GM21717 (cell line): ENCODE data around the gene BTBD8.
"Not testable (repeated sequence)": the region's sequence is repeated elsewhere in the genome, so short reads cannot be mapped to it uniquely, and the experiment has no call there.

ENCODE experiments used
- ATAC-seq: cut with Tn5 transposase; IDR thresholded peaks from one replicate; pipeline ENCODE4 v1.9.1; 2021; ENCODE audit warnings: mild to moderate bottlenecking, moderate library complexity; ENCODE audit not compliant: unreplicated experiment

BTBD8 gene

DNA sequence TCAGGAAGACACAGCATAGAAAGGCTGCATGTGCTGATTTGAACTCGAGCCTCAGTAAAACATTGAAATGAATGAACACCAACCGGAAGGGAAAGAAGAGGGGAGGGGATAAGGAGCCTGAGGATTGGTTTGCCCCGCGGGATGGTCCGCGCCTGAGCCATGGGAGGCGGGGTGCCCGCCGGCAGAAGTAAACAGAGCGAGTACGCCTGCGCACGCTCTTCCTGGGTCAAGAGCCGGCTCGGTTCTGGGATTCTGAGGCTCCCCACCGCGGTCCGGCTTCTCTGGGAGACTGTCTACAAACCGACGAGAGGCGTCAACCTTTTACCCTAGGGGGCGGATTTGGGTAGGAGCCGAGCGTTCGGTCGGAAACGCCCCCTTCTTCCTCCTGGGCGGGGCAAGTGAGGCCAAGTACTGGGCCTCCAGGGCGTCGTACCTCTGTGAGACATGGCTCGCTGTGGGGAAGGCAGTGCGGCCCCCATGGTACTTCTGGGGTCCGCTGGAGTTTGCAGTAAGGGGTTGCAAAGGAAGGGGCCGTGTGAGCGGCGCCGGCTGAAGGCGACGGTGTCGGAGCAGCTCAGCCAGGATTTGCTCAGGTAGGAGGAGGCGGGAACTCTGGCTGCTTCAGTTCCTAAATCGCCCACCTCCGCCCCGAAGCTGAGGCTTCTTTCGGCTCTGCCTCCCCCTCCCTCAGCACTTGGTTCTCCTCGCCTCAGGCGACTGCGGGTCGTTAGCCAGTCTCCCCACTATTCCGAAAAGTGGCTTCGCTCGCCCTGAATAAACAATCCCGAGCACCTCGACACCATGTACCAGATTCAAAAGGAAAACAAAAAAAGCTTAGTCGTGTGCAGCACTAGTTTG, at the start of gene BTBD8:
BTBD8 (plus strand) TSS at position 218 of the 858 bp plus-strand sequence; CDS start at position 445, 227 bp downstream.
- ATAC-seq: peak; percentile 99

DNA sequence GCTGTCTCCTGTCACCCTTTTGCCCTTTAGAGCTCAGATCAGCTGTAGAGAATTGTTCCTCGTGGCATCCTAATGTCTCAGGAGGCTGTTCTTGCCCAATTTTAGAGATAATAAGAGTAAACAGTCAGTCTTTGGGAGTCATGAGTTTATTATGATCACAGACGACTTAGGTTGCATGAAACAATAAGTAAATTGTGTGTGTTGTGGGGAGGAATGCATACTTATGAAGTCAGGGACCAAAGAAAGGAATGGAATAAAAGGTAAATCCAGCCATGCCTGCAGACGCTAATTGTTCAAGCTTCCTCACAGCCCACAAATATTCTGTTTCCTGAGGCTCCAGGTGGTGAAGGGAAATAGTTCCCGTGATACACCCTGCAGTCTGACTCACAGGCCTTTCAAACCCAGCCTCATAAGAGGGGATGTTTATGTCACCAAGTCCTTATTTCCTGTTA, 49.5 kb upstream of the BTBD8 start:
- no peak for ATAC-seq

DNA sequence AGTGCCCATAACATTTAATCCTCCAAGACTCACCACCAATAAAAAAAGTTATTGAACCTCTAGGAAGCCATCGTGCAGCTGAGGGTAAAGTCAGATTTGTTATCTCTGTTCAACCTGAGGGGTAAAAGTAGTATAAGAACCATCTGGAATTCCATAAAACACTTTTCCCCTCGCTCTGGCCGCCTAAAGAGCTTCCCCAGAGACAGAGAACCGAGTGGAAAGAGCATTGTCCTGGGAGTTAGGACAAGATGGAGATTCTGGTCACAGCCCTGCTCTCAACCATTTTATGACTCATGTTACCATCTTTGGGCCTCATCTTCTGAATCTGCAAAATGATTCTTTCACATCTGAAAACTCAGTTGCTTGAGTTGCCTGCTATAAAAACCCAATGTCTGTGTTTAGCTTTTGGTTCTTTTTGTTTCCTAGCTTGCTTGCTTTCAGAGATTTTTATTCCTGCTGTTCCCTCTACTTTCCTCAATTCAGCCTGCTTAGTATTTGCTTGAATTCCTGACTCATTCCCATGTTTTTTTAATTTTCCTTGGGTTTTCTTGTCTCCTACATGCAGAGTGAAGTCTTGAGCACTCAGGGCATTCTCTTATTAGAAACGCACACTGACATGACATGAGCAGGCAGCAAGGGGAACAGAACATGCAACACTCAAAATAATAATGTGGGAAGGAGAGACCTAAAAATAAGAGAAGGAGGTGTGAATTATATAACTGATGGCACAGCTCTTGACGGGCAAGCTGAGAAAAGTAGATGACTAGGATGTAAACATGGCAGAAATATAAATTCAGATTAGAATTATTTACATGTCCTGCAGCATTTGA, 48.6 kb upstream of the BTBD8 start:
- ATAC-seq: no peak

DNA sequence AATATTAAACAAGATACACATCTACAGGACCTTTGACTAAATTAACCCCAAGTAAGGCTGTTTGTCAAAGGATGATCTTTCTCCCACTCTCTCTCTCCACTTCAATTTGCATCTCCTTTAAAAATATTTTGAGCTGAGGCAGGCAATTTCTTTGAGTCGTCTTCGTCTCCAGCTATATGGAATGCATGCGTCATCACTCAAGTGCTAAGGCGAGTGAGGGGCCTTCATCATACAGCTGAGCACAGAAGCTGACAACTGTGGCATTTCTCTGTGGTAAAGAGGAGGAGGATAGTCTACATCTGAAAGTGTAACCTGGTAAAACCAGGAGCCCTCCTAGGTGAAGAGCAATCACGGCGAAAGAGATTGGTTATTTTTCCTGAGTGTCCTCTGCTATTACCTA, 42.7 kb upstream of the BTBD8 start:
- no peak for ATAC-seq

DNA sequence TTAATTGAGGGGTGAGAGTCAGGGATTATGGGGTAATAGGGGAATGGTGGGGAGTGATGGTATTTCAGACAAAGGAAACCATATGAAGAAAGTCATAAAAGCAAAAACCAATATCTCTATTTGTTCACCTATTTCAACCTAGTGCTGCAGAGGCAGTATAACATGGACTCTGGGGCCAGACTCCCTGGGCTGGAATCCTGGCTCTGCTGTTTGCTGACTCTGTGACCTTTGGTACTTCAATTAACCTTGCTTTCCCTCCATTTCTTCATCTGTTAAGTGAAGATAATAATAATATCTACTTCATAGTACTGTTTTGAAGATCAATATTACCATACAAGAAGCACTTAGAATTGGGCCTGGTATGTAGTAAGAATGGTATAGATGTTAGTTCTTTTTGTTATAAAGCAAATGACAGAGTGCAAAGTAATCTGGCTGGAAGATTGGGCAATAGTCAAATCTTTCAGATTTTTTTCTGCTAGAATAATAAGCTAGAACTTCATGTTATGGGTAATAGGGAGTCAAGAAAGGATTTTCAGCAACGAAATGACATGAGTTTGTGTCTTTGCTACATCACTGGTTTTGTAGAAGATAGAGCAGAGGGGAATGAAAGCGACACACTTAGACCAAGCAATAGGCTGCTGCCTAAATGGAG, 41.3 kb upstream of the BTBD8 start:
- ATAC-seq: no peak

DNA sequence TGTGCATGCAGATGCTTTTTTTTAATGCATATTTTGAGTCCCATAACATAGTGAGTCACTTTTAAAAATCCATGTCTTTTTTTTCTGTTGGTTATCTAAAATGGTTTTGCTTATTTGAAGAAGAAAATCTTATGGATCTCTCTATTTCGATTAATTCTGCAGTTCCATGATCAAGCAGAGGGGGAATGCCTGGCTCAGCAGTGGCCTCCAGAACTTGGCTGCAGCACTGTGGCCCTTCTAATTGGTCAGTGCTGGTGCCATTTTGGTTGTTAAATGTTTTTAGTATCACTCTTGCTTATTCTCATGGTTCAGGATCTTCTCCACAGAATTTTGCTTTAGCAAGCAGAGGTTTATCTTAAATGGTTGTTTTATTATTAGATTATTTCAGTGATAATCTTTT, 39.2 kb upstream of the BTBD8 start:
- ATAC-seq: no peak

DNA sequence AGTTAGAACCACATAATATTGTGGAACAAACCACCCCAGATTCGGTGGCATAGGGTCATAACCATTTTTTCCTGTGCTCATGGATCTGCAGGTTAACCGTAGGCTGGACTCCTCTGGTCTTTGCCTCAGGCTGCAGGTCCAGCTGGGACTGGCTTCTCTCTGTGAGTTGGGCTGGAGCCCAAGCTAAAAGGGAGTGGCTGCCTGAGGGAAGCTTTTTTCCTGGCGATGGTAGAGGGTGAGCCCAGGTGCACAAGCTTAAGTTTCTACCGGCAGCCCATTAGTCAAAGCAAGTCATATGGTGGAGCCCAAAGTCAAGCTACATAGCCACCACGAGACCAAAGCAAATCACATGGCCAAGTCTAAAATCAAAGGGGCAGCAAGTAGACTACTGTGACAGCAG, 36.5 kb upstream of the BTBD8 start:
- ATAC-seq: no peak

DNA sequence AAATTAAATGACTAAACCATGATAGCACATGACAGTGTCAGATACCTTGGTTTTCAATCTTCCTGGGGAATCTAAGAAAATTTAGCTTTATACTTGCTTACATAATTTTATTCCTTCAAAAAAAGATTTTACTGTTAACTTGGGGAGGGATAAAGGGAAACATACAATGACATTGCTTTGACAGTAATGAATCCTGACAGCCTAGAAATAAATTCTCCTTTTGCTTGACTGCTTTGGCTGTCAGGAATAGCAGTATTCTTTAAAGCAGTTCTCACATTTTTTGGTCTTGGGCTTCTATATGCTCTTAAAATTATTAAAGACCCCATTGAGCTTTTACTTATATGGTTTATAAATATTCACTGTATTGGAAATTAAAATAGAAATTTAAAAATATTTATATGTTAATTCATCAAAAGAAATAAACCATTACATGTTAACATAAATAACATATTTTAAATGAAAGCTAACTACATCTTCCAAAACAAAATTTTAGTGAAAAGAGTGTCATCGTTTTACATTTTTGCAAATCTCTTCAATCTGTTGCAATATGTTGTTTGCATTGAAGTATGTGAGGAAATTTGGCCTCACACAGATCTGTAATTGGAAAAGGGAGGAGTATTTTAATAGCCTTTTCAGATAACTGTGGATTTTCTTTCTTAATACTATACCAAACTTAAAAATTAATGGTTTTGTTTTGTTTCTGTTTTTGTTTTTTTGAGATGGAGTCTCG, 34.2 kb upstream of the BTBD8 start:
- ATAC-seq: no peak

DNA sequence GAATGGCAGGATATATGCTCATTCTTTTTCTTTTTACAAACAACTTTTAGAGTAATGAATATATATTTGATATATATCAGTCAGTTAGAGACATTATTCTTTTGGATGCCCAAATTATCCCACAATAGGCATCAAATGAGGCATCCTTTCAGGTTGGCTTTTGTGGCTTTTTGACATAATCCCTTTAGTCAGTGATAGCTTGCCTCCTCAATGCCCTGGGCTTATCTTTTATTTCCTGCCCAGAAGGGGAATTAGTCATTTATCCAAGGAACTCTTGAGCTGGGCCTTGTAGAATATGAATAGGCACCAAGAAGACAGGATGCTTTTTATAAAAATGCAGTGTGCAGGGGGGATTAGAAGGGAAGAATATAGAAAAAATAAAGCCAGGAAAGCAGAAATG, 28.2 kb upstream of the BTBD8 start:
- no peak for ATAC-seq

DNA sequence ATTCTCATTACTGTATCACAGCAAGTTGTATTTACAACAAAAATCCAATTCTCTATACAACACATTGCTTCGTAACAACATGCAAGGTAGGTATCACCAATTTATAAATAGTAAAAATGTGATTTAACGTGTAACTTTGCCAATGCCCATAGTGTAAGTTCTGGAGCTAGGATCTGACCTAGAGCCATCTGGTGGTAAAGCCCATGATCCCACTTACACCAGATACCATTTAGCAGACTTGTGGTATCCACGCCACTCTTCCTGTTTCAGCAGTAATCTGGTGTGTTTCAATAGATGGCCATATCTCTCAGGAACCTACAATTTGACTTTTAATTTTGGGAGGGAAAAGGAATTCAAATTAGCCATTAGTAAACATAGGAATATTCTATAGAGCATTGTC, 15.1 kb upstream of the BTBD8 start:
- no peak for ATAC-seq

DNA sequence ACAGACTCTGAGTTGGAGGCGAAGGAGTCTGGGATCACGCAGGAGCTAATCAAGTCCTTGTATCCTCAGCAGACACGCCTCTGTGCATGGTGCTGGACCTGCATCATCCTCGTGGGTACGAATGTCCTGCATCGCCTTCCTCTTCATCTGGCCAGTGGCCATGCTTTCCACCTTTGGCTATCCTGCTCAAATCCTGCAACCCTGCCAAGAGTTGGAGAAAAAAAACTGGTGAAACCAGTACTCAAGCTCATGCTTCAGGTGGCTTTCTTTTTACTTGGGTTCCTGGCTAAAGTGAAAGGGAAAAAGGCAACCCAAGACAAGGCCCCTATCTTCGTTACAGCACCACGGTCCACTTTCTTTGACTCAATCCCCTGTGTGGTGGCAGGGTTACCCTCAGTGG, 13.8 kb upstream of the BTBD8 start:
- no peak for ATAC-seq

DNA sequence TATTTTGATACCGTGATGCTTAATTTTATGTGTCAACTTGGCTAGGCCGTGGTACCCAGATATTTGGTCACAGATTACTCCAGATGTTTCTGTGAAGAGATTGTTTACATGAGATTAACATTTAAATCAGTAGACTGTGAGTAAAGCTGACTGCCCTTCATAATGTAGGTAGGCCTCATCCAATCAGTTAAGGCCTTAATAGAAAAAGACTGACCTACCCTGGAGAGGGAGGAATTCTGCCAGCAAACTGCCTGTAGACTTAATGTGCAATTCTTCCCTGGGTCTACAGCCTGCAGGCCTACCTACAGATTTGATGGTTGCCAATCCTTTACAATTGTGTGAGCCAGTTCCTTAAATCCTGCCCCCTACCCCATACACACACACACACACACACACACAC, 9.3 kb upstream of the BTBD8 start:
- ATAC-seq: no peak

DNA sequence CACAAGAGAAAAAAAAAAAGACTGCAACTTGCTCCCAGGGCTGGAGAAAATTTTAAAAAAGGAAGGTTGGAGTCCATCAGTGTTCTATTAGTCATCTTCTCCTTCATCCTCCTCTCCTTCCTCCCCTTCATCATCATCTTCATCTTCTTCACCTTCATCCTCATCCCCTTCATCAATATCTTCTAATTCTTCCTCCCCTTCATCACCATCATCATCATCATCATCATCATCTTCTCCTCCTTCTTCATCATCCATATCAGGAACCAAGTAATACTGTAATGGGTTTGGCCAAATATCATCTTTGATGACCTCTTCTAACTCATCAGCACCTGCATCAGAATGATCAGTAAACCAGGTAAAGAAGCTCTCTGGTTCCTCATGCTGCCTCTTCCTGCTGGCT, 5.7 kb upstream of the BTBD8 start:
- not testable (repeated sequence) for ATAC-seq

DNA sequence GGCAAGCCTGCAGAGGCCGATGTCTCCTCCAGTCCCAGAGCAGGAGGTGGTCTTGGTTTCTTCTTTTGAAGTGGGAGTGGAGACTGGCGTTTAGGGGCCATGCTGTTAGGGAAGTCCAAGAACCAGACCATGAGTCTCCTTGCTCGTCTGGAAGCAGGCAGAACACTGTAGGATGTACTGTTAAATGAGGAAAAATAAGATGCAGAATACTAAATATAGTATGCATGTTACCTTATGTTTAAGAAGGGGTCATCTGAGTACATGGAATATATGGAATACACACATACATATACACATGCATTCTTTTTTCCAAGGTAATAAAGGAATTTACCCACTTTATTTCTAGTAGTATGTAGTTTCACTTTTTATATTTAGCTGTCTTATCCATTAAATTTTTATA, 4.8 kb upstream of the BTBD8 start, which contains the start of gene SETSIP:
SETSIP (minus strand) TSS at position 101 of the 400 bp plus-strand sequence; CDS start at position 101, 0 bp downstream.
- ATAC-seq: no peak

DNA sequence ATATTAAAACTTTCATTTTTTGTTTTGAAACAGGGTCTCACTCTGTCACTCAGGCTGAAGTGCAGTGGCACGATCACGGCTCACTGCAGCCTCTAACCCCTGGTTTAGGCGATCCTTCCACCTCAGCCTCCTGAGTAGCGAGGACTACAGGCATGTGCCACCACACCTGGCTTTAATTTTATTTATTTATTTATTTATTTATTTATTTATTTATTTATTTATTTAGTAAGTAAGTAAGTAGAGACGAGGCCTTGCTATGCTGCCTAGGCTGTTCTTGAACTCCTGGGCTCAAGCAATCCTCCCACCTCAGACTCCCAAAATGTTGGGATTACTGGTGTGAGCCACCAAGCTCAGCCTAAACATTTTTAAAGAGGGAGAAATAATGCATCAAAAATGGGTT, 3.8 kb upstream of the BTBD8 start:
- ATAC-seq: no peak

DNA sequence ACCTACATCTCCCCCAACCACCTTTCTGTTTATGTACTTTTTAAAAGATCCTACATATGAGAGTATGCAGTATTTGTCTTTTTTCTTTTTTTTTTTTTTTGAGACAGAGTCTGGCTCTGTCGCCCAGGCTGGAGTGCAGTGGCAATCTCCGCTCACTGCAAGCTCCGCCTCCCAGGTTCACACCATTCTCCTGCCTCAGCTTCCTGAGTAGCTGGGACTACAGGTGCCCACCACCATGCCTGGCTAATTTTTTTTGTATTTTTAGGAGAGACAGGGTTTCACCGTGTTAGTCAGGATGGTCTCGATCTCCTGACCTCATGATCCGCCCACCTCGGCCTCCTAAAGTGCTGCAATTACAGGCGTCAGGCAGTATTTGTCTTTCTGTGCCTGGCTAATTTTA, 2.1 kb upstream of the BTBD8 start:
- not testable (repeated sequence) for ATAC-seq

DNA sequence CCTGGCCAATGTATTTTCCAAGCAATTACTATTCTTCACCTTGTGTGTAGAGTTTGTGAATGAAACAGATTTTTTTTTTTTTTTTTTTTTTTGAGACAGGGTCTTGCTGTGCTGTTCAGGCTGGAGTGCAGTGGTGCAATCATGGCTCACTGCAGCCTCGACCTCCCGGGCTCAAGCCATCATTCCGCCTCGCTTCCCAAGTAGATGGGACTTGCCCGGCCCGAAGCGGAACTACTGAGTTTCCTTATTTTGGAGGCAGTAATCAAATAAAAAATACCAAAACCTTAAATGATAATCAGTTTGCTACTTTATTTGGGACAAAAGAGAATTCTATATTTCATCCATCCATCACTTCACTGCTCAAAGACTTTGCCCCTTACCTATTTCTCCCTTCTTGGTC, 704 bp upstream of the BTBD8 start:
- no peak for ATAC-seq

DNA sequence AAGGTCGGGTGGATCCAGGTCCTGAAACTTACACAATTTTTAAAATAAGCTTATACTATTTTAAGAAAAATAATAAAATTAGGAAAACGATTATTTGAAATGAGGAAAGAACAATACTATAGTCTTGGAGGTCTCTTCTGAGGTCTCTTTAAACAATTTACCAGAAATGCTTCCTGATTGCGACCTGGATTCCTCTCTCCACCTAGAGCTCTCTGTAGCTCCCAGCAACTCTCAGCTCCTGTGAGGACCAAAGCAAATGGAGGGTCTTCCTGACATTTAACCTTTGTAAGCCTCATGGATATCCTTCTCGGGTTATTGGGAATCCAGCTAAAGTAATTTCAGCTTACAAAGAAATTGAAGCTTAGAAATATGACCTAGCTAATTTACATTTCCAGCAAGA, 886 bp downstream of the BTBD8 start:
- no peak for ATAC-seq

DNA sequence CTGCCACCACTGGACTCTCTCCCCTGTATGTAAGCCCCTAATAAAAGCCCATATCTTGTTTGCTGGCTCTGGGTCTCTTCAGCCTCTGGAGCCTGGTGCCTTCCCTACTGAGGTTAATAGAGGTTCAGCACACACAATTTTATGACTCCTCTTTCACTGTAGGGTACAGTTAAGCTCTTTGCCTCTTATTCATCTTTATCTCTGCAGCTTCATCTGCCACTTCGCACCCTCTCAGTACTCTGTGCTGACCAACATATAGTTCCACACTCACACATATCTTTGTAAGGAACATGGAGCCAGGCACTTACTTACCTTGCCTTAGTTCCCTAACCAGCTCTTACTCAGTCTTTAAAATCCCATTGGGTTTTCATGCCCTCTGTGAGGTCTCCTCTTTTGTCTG, 4.5 kb downstream of the BTBD8 start:
- no peak for ATAC-seq

DNA sequence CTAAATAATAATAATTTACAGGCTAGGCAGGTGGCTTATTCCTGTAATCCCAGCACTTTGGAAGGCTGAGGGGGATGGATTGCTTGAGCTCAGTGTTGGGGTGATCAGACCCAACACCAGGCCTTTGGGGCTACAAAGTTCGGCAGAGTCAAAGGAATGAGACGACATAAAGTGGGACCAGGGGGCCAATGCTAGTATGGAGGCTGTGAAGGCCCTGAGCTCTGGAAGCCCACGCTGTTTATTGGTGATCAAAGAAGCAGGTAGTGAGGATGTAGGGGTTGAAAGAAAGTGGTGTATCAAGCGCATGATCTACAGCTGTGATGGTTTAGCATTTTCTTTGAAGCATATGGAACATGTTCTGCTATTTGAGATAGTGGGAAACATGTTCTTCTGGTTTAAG, 5.6 kb downstream of the BTBD8 start:
- no peak for ATAC-seq

DNA sequence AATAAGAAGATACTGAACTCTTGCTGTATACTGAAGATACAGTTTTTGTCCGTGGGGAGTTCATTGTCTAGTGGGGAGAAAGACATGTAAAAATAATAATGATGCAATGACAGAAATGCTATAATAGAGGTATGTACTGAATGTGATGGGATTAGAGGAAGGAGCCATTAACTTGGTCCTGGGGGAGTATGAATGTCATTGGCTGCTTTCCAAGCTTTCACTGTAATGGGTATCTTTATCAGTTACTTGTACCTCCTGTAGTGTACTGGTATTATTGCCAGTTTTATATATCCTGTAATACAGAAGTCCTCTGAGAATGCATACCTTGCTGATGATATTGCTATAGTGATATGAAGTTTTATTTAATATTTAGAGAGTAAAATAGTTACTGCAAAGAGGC, 7.4 kb downstream of the BTBD8 start:
- ATAC-seq: no peak
